Astrocyte (in vitro differentiated cells and primary cell): Measurements from ENCODE around the gene GNAI2. TPM values are rescaled to one million over a fixed set of nuclear protein-coding genes. Genes with fewer than 3 reads are reported as not detected.

Experiments
- DNase-seq: peaks from one replicate; pipeline ENCODE4 v3.0.0-alpha.2; 2010; ENCODE audit warnings: low read depth
- FAIRE-seq: peaks from 2 replicates; lab custom pipeline; 2011; peaks lifted over from hg19 to GRCh38; lab: Jason Lieb, UNC
- H2AFZ ChIP-seq: 2 replicates; pipeline ENCODE4 v1.6.0; 2012; ENCODE audit warnings: low read depth, low read length, inconsistent platforms
- H3K27ac ChIP-seq: 2 replicates; pipeline ENCODE4 v1.5.1; 2011; ENCODE audit warnings: low read depth, low read length, inconsistent platforms
- H3K27me3 ChIP-seq: 2 replicates; pipeline ENCODE4 v1.6.0; 2011; ENCODE audit warnings: low read length, inconsistent platforms; ENCODE audit not compliant: insufficient read depth
- H3K36me3 ChIP-seq: 2 replicates; pipeline ENCODE4 v1.5.1; 2011; ENCODE audit warnings: low read length, inconsistent platforms; ENCODE audit not compliant: insufficient read depth
- H3K4me1 ChIP-seq: 2 replicates; pipeline ENCODE4 v1.5.1; 2011; ENCODE audit warnings: low read length, inconsistent platforms; ENCODE audit not compliant: insufficient read depth
- H3K4me2 ChIP-seq: 2 replicates; pipeline ENCODE4 v1.6.0; 2012; ENCODE audit warnings: low read length, inconsistent platforms
- H3K4me3 ChIP-seq: 2 replicates; pipeline ENCODE4 v1.5.1; 2011; ENCODE audit warnings: low read depth, mild to moderate bottlenecking, low read length, inconsistent platforms; ENCODE audit not compliant: insufficient read depth
- H3K79me2 ChIP-seq: 2 replicates; pipeline ENCODE4 v1.6.0; 2012; ENCODE audit warnings: mild to moderate bottlenecking, low read length, inconsistent platforms; ENCODE audit not compliant: insufficient read depth
- H3K9ac ChIP-seq: 2 replicates; pipeline ENCODE4 v1.6.0; 2012; ENCODE audit warnings: mild to moderate bottlenecking, low read length, inconsistent platforms
- H3K9me3 ChIP-seq: 2 replicates; pipeline ENCODE4 v1.5.1; 2012; ENCODE audit warnings: low read depth, mild to moderate bottlenecking, low read length, inconsistent platforms; ENCODE audit not compliant: insufficient read depth
- H4K20me1 ChIP-seq: 2 replicates; pipeline ENCODE4 v1.6.0; 2012; ENCODE audit warnings: low read length, inconsistent platforms; ENCODE audit not compliant: insufficient read depth
- H3K27ac Mint-ChIP-seq: one replicate; pipeline ENCODE4 v1.8.0; 2021; ENCODE audit warnings: mild to moderate bottlenecking, mixed read lengths; ENCODE audit not compliant: unreplicated experiment
- H3K27me3 Mint-ChIP-seq: one replicate; pipeline ENCODE4 v1.8.0; 2021; ENCODE audit warnings: low read depth, mixed read lengths; ENCODE audit not compliant: unreplicated experiment
- H3K36me3 Mint-ChIP-seq: one replicate; pipeline ENCODE4 v1.8.0; 2021; ENCODE audit warnings: low read depth, mixed read lengths; ENCODE audit not compliant: unreplicated experiment
- H3K4me1 Mint-ChIP-seq: one replicate; pipeline ENCODE4 v1.8.0; 2021; ENCODE audit warnings: low read depth, mixed read lengths; ENCODE audit not compliant: unreplicated experiment
- H3K4me3 Mint-ChIP-seq: one replicate; pipeline ENCODE4 v1.8.0; 2021; ENCODE audit warnings: mild to moderate bottlenecking, moderate library complexity, mixed read lengths; ENCODE audit not compliant: unreplicated experiment
- H3K9me3 Mint-ChIP-seq: one replicate; pipeline ENCODE4 v1.8.0; 2021; ENCODE audit warnings: mild to moderate bottlenecking, mixed read lengths; ENCODE audit not compliant: unreplicated experiment
- EZH2 ChIP-seq: IDR thresholded peaks from 2 replicates; pipeline ENCODE4 v1.6.1; 2012; ENCODE audit warnings: mild to moderate bottlenecking, low read length, inconsistent platforms; ENCODE audit not compliant: insufficient read depth
- total RNA-seq: library from RNA; stranded (reverse); gene quantifications from 2 replicates; pipeline ENCODE4 v1.2.1, GENCODE V29; 2021
- TF ChIP-seq, protein P1 (sequence below): IDR thresholded peaks from 2 replicates; pipeline ENCODE4 v1.5.1; 2011; ENCODE audit warnings: low read depth, mild to moderate bottlenecking, inconsistent platforms, low read length, moderate library complexity; ENCODE audit not compliant: insufficient read depth

The GNAI2 gene
- total RNA-seq, 1 donor from 2014 or later = 381 TPM

DNA sequence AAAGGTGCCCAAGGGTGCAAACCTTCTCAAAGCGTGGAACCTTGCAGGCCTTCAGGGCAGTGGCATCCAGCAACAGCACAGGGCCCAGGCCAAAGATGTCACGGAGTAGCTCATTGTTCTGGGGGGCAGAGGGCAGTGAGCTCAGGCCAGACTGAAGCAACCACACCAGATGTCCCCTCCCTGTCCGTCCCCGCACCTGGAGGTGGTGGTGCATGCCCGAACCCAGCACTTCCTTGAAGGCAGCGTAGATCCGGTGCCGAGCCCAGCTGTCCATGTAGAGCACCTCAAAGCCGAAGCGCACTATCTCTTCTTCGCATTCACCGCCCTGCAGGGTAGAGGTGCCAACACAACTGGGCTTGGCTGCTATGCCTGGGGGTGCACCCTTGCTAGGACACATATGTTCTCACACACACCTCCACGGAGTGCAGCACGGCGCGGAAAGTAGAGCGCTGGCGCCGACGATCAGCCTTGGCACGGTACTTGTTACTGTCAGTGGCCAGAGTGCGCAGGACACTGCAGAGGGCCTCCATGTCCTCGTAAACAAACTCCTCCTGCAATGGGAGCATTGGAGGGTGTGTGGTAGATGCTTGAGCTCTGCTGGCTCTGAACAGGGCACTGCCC lies 52.5 kb downstream of the GNAI2 start:
- Mint-ChIP-seq H3K27ac (no peak overlapping the region), H3K36me3 (no peaks in the 10 kb centered on the region), H3K27me3 (no peaks in the 10 kb centered on the region), H3K4me1 (peaks cover 7% of the 10 kb centered on the region), H3K4me3 (no peak overlapping the region), H3K9me3 (no peaks in the 10 kb centered on the region)
- Histone ChIP-seq H3K4me2 (no peak overlapping the region), H4K20me1 (peaks cover 7% of the 10 kb centered on the region), H2AFZ (no peak overlapping the region), H3K79me2 (peaks cover 32% of the 10 kb centered on the region), H3K36me3 (peaks cover 14% of the 10 kb centered on the region), H3K4me3 (no peak overlapping the region), H3K9ac (no peak overlapping the region), H3K9me3 (no peaks in the 10 kb centered on the region), H3K4me1 (peaks cover 14% of the 10 kb centered on the region), H3K27me3 (no peaks in the 10 kb centered on the region), H3K27ac (no peak overlapping the region)
- TF ChIP-seq, protein P1, sequence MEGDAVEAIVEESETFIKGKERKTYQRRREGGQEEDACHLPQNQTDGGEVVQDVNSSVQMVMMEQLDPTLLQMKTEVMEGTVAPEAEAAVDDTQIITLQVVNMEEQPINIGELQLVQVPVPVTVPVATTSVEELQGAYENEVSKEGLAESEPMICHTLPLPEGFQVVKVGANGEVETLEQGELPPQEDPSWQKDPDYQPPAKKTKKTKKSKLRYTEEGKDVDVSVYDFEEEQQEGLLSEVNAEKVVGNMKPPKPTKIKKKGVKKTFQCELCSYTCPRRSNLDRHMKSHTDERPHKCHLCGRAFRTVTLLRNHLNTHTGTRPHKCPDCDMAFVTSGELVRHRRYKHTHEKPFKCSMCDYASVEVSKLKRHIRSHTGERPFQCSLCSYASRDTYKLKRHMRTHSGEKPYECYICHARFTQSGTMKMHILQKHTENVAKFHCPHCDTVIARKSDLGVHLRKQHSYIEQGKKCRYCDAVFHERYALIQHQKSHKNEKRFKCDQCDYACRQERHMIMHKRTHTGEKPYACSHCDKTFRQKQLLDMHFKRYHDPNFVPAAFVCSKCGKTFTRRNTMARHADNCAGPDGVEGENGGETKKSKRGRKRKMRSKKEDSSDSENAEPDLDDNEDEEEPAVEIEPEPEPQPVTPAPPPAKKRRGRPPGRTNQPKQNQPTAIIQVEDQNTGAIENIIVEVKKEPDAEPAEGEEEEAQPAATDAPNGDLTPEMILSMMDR = no peak
- no peak for TF ChIP-seq EZH2
- DNase-seq (no peak), FAIRE-seq (no peak)

DNA sequence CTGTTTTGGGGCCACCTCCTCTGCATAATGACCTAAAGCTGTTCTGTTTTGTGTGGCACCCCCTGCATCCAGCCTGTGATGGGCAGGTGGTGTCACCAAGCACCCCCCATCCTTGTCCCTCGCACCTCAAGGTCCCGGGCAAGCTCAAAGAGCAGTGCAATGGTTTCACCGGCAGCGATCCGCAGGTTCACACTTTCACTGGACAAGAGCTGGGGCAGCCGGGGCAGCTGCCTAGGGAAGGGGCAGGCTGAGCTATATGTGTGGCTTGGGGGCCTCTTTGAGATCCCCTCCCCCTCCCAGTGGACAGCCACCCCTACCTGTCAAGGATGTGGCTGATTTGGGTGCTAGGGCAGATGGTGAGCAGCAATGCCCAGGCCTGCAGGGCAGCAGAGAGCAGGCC lies 53.1 kb downstream of the GNAI2 start:
- H2AFZ ChIP-seq = no peak overlapping the region
- H3K36me3 ChIP-seq = peaks cover 14% of the 10 kb centered on the region
- Mint-ChIP-seq H3K4me1 (peaks cover 7% of the 10 kb centered on the region), H3K9me3 (no peaks in the 10 kb centered on the region), H3K36me3 (no peaks in the 10 kb centered on the region), H3K4me3 (no peak overlapping the region), H3K27ac (no peak overlapping the region), H3K27me3 (no peaks in the 10 kb centered on the region)
- H3K27ac ChIP-seq = no peak overlapping the region
- no peak overlapping the region for H3K4me2 ChIP-seq
- H3K9me3 ChIP-seq = no peaks in the 10 kb centered on the region
- H3K4me1 ChIP-seq = peaks cover 14% of the 10 kb centered on the region
- H3K27me3 ChIP-seq = no peaks in the 10 kb centered on the region
- DNase-seq (no peak), FAIRE-seq (no peak)
- peaks cover 32% of the 10 kb centered on the region for H3K79me2 ChIP-seq
- H4K20me1 ChIP-seq = peaks cover 7% of the 10 kb centered on the region
- no peak for TF ChIP-seq EZH2
- TF ChIP-seq, protein P1 = no peak
- H3K9ac ChIP-seq = no peak overlapping the region
- no peak overlapping the region for H3K4me3 ChIP-seq

DNA sequence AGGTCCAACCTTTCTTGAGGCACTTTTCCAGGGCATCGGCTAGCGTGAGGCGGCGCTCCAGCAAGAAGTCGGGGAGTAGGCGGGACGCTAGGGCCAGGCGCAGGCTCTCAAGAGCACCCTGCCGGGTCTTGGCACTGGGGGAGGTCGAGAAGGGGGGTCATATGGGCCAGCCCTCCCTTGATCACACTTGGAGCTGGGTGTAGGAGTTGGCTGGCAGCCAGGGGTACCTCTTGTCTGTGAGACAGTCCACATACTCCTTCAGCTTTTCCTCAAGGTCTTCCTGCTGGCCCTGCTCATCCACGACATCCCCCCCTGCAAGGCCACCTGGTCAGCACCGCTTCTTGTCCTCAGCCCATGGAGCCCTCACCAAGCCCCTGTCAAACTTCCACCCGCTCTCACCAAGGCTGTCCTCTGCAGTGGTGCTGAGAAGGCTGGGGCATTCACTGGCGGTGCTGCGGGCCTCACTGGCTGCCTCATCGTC lies 54.2 kb downstream of the GNAI2 start:
- Mint-ChIP-seq H3K27me3 (no peaks in the 10 kb centered on the region), H3K9me3 (no peaks in the 10 kb centered on the region), H3K36me3 (no peaks in the 10 kb centered on the region), H3K4me1 (peaks cover 7% of the 10 kb centered on the region), H3K27ac (no peak overlapping the region), H3K4me3 (no peak overlapping the region)
- Histone ChIP-seq H3K36me3 (peaks cover 14% of the 10 kb centered on the region), H3K4me3 (no peak overlapping the region), H3K27ac (no peak overlapping the region), H4K20me1 (peaks cover 7% of the 10 kb centered on the region), H3K4me2 (peak overlapping the region; percentile 11), H3K4me1 (peaks cover 14% of the 10 kb centered on the region), H3K9me3 (no peaks in the 10 kb centered on the region), H3K9ac (no peak overlapping the region), H2AFZ (no peak overlapping the region), H3K79me2 (peaks cover 32% of the 10 kb centered on the region), H3K27me3 (no peaks in the 10 kb centered on the region)
- DNase-seq = no peak
- FAIRE-seq = no peak
- TF ChIP-seq EZH2 = no peak
- TF ChIP-seq, protein P1 = no peak
